ELF-1 (cell line): ENCODE data around the gene BPIFB1.

Experiments used
- DNase-seq: peaks from one replicate; pipeline ENCODE4 v3.0.0-alpha.2; 2016; ENCODE audit warnings: low read depth, low spot score

BPIFB1 gene

DNA sequence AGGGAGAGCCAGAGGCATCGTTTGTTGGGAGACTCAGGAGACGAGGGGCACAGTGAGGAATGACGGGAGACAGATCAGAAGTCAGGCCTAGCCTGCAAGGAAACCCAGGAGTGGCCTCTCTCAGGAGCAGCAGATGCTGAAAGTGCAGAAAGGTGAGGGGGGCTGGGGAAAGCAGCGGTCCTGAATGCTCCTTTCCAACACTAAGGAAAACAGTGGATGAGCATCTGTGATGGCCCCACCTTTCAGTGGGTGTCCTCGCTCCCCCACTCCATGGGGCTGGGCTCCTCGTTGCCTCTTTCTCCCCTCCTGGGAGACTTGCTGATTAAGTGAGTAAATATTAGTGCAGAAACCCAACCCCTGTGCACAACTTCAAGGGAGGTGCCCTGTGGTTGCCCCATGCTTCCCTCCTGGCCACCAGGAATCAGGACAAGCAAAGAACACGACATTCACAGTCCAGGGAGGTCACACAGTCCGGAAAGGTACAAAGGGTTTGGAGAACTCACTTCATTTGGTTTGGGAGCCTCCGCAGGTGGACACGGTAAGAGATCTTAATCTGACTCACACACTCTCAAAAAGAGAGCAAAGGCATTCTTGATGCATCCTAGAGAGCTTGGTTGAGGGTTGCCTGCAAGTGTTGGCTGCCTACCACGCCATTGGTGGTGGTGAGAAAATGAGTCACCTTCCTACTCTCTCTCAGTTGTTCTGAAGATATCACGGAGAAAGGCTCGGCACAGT lies 9.7 kb upstream of the BPIFB1 start:
- DNase-seq = no peak

DNA sequence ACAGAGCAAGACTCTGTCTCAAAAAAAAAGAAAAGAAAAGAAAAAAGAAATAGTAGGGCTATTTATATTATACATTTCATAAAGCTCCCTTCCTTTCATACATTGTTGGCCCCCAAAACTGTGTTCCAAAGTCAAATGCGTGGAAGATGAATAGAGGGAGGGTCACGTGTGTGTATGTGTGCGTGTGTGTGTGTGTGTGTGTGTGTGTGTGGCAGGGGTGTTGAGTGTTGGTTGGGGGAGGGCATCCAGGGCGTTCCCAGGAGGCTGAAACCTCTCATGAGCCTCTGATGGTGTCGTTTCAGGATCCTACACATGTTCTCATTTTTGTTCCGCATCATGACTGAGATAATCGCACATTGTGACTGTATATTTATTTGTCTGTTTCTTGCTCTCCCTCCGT lies 7.8 kb upstream of the BPIFB1 start:
- no peak for DNase-seq

DNA sequence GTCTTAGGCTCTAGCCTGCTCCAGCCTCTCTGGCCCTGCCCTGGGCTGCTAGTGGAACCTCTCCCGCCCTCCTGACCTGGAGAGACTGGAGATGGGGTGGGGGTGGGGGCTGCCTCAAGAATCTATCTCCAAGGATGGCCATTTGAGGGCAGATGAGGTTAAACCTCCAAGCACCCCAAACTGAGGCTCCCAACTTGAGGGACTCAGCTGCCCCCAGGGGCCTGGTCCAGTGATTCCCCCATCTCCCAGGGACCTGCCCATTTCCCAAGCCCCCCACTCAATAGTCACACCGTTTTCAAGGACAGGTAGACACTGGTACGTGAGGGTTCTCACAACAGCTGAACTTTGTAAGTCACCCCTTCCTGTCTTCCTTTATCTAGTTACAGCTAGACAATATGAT lies 7.1 kb upstream of the BPIFB1 start:
- no peak for DNase-seq

DNA sequence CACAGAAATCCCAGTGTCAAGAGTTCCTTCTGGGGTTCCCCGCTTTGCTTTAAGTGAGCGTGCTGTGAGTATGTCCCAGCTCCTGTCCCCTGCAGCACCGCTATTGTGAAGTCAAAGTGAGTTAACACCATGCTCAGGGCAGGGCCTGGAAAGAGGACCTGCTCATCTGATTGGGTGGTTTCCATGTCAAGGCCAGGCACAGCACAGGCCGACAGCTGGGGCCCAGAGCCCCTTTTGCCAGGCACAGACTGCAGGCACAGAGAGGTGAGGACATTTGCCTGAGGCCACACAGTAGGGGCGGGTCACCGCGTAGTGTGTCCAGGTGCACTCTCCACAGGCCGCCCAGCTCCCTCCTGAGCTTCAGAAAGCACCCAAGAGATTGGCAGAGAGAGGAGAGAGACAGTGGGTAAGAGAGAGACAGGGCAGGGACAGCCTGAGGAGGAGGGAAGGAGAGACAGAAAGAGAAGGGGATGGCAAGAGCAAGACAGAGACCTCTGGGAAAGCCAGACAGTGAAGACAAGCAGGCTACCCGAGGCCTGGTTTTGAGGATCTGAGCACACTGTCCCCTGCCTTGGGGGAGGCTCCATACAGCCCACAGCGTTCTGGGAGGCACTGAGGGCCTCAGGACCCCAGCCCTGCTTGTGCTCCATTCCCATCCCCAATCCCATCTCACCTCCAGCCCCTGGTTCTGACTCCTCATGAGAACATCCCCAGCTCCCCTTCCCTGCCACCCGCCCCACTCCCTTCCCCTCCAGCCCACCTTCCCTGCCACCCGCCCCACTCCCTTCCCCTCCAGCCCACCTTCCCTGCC lies 6.5 kb upstream of the BPIFB1 start:
- peak; percentile 22 for DNase-seq

DNA sequence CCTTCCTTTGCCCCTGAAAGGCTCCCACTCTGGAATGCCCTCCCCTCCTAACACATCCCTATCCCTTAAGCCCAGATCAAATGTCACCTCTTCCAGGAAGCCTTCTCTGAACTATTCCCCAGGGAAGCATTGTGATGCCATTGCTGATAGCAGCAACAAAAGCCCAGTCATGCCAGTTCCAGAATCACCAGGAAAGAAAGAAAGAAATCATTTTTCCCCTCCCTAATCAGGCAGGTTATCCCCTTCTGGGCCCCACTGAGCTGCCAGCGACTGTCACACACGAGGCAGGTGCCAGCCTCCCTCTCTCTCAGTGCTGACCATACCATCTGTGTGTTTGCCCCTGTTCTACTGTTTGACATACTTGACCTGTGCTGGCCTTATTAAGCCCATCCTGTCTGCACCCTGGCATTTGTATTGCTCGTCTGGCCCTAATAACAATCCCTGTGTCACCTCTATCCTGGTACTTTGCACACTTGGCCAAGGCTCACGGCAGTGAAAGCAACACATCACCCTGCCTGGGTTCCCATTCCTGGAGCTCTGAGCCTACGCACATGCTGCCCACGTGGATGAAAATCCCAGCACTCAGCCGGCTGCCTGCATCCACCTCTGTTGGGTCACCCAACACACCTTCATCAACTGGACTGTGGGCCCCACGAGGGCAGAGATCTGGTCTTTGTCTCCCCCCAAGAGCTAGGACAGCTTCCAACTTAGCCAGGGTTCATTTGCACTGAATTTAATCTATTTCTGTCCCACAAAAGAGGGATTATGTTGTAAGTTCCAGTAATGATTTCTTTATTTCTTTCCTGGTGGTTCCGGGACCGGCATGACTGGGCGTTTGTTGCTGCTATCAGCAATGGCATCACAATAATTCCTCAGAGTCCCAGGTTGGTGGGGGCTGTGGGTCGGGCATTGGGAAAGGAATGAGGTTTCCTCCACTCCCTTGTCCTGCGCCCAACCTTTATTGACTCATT lies 5.3 kb upstream of the BPIFB1 start:
- DNase-seq = peak; percentile 44

DNA sequence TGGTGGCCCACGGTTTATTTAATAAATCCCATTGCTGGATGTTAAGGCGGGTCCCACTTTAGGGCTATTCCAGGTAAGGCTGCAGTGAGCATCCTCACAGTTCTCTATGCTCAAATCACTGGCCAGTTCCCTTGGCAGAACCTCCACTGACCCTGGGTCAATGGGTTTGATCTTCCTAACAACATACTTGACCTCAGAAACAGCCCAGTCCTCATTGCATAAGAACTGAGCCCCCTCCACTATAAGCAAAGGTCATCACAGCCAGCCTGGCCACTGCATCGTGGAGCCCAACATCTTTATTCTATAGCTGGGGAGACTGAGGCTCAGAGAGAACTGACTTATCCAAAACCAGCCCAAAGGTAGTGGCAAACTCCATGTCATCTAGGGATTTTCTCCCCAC lies 4.3 kb upstream of the BPIFB1 start:
- no peak for DNase-seq

DNA sequence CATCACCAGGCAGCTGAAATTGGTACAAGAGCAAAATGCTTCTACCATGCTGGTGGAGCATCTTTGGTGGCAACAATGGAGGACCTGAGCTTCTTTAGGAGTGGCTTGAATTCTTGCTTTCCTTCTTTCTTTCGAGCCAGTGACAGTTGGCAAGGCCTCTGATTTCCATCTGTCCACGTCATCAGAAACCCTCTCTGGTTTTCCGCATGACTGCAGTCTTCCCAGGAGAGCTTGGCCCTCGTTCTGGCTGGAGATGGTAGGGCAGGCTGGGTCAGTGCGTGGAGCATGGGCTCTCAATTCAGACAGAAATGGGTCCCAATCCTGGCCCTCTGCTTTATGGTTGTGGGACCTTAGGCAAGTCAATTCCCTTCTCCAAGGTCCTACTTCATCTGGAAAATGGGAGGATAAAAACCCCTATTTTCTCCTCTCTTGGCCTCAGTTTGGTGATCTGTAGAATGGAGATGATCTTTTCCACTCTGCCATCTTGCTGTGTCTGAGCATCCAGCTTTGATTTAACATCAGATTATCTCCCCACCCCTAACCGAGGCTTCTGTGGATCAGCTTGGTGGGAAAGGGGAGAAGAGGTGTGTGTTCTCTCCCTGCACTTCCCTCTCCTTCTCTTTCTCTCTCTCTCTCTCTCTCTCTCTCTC lies 3.6 kb upstream of the BPIFB1 start:
- DNase-seq = no peak

DNA sequence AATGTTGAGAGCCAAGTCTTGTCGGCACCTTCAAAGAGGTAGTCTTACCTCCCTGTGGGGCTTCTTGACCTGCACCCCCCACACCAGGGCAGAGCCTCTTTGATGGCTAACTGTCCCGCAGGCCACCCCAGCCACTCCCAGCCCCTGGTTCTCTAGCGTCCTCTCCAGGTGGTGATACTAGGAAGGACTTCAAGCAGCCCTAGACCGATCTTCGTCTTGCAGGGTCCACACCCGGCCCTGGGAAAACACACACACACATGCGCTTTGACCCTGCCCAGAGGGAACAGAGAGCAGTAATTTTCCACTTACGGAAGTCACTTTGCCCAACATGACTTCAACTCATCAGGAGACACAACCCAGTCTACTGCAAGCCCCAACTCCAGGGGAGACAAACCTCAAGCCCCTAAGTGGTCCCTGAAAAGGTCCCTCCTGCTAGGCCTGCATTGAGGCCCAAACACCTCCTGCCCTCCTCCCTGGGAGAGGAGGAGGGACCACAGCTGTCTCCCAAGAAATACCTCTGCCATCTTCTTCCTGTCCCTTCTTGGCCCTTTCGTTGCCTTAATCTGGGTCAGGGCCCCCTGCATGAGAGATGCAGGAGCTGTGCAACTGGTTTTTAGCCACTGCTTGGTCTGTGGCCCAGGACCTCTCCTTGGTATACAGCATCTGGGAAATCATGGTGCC lies 2.9 kb upstream of the BPIFB1 start:
- no peak for DNase-seq

DNA sequence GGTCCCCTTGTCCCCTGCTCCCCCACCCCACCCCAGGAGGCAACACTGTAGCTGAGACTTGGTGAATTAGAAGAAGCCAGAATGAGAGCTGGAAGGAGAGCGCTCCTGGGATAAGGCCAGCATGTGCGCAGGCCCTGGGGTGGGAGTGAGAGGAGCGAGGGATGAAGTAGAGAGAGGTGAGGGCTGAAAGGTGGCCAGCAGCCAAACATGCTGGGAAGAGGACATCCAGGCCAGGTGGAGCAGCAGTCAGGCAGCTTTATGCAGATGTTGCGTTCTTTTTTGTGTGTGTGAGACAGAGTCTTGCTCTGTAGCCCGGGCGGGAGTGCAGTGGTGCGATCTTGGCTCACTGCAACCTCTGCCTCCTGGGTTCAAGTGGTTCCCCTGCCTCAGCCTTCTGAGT lies 2.2 kb upstream of the BPIFB1 start:
- no peak for DNase-seq

DNA sequence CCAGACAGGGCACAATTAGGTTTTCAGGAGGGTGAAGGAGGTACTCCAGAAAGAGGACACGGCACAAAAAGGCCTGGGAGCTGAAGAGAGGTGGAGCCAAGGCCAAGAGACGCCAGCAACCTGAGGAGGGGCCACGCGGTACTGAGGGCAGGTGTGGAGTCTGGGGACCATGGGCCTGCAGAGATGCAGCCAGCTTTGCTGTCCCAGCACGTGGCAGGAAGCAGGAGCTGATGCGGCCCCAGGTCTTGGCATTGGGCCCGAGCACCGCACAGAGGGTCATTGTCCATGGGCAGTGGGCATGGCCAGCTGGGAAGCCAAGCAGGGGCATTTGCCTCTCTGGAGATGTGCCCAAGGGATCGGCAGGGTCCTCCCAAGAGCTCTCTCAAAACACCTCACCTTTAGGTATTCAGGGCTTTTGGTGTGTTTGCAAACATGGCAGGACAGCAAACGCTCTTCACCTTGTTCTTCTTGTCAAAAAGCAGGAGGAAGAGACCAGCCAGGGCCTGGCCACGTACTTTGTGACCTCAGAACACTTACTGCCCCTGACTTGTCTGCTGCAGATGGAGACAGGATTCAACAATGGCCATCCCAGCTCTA lies 1.4 kb upstream of the BPIFB1 start:
- DNase-seq = no peak

DNA sequence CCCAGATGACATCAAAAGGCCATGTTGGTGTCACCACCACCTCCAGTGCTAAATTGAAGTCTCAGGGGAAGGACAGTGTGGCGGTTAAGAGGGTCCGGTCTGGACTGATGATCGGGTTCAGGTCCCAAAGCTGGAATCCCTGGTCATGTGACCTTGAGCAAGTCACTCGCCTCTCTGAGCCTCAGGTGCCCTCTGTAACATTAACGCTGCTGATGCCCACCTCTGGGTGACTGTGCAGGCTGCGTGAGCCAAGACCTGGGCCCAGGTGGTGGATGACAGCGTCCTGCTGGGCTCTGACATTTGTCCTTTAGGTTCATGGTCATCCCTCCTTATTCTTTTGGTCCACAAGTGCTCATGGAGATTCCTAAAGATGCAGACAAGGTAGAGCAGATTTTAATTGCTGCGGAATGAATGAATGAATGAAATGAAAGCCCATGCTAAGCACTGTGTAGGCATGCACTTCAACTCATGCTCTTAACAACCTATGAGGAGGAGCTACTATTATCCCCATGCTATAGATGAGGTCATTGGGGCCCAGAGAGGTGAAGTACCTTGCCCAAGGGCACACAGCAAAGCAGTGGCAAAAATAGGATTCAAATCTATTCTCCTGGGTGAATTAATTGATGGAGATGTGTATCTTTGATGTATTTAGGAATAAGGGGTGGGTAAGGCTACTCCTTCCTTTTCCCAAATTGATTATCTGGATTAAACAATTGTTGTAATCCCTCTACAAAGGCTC lies 649 bp upstream of the BPIFB1 start:
- no peak for DNase-seq

DNA sequence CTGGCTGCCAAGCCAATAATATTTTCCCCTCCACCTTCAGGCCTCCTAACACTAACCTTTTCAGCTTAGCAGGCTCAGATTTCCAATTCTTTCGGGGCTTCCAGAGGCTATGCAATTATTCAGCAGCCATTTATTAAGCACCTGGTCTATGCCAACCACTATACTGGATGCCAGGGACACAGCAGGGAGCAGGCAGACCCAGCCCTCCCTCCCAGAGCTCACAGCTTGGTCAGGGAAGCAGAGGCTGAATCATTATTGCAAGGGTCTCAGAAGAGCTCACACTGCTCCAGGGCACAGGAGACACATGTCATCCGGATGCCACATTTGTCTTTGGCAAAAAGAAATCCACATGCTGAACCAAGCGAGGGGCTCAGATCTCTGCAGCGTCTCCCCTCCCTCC lies 1.3 kb downstream of the BPIFB1 start:
- DNase-seq = no peak

DNA sequence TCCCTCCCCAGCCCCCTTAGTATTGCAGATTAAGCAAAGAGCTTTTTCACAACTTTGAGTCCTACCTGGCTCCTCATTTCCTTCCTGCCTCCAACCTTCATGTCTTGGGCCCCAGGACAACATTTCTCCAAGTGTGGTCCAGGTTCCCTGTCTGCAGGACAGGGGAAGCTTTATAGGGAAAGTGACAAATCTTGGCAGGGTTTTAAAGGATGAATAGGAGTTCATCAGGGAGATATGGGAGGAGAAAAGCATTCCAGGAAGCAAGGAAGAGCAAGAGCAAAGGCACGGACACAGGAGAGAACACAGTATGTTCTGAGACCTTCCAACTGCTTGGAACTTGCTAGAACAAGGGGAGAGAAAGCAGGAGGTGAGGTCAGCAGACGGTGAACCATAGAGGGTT lies 1.9 kb downstream of the BPIFB1 start:
- DNase-seq = no peak

DNA sequence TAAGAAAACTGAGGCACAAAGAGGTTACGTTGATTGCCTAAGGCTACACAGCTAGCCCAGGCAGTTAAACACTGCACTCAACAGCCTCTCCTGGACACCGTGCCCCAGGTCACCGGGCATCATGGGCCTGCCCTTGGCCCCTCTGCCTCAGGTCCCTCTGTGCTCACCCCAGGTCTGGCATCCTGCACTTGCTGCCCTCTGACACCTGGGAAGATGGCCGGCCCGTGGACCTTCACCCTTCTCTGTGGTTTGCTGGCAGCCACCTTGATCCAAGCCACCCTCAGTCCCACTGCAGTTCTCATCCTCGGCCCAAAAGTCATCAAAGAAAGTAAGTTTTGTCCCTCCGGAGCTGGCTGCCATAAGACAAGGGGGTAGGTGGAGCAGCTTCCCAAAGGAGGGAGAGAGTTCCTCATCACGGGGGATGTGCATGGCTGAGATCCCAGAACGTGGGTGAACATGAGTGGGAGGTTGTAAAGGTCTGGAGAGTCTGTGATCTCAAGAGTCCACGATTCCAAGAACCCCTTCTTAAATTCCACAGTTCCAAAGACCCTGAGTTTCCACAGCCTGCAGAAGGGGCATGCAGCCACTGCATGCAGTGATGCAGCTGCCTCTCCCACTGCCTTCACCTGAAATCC lies 3.0 kb downstream of the BPIFB1 start:
- DNase-seq = no peak

DNA sequence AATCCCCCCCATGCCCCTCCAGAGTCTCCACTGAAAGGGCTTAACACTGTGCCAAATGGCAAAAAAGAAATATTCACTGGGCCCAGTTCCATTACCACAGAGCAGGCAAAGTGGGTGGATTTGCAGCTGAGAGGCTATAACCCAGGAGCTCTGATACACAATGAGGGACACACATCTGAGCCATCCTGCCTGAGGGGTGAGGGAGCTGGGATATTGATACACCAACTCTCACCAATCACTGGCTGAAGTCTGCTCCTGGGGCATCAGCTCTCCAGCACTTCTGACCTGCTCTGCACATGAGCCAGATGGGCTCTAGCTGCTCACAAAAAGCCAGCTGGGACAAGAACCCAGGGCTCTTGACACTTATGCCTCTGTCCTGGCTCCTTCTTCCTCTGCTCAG lies 4.9 kb downstream of the BPIFB1 start:
- DNase-seq = no peak

DNA sequence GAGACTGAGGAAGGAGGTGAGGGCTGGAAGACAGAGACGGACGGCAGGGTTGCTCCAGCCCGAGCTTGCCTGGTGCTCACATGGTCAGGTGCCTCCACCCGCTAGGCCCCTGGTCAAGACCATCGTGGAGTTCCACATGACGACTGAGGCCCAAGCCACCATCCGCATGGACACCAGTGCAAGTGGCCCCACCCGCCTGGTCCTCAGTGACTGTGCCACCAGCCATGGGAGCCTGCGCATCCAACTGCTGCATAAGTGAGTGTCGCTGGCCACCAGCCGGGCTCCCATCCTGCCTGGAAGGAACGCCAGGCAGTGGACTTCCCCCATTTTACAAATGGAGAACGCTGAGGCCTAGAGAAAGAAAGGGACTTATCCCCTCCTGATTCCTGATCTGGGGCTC lies 7.8 kb downstream of the BPIFB1 start:
- DNase-seq = no peak

DNA sequence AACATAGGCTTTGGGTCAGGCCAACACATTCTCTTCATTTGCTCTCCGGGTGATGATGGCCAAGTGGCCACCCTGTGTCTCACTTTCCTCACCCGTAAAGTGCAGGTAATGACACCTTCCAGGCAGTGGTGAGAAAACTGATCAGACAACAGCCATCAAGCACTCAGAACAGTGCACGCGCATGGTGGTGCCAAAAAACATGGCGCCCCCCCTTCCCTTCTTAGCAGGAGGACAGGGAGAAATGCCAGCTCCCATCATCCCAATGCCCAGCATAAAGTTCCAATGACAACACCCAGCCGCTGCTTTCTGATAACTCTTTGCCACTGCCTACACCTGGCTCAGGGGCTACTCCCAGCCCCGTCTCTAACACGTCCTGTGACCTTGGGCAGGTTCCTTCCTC lies 8.4 kb downstream of the BPIFB1 start:
- no peak for DNase-seq

DNA sequence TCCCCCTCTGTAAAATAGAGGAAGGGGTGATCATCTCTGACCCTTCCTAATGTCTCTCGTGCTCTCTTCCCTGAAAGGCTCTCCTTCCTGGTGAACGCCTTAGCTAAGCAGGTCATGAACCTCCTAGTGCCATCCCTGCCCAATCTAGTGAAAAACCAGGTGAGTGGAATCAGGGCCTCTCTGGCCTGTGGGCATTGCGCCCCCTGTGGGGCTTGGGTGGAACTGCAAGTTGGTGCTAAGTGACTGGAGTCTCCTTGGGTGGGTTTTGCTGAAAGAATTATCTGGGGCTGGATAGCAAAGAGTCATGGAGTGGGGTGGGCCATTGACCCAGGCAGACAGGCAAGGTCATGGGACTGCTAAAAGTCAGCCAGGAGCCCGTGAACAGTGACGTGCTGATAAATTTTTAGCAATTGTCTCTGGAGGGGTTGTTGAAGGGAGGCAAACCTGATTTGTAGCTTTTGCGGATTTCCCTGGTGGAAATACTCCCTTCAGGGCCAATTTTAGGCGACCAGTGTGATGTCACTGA lies 8.9 kb downstream of the BPIFB1 start:
- peak; percentile 76 for DNase-seq

DNA sequence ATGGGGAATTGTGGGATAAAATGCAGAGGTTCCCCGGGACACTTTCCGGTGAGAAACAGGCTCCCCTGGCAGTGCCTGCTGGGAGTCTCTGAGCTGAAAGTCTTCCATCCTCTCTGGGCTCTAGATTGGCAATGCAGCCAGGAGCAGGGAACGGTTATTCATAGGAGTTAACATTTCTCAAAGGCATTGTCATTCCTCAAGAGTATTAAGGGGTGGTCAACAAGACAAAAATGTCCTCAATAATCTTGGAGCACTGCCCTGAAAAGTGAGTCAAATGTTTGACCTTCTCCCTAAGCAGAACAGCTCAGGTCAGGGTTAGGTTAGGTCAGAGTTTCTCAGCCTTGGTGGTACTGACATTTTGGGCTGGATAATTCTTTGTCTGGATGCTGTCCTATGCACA lies 13.2 kb downstream of the BPIFB1 start:
- DNase-seq = no peak
